Measurements from ENCODE around the gene PDE4D.

DNA sequence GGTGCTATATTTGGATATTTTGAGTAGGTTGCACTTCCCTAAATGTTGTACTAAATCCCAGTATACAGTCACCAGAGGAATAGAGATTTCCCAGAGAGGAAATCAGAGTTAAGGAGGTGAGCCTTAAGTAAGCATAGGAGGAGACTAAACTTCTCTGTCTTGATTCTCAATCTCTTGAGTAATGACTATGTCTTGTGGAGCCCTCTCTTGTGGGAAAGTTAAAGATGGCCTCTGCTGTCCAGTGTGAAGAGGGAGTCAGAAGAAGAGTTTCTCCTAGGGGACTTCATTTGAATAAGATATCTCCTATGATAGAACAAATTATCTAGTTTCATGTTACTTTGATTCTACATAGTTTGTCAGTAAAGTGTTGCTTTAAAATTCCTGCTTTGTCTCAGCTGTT is 502.5 kb downstream of the PDE4D start:
- TF ChIP-seq, protein P1, sequence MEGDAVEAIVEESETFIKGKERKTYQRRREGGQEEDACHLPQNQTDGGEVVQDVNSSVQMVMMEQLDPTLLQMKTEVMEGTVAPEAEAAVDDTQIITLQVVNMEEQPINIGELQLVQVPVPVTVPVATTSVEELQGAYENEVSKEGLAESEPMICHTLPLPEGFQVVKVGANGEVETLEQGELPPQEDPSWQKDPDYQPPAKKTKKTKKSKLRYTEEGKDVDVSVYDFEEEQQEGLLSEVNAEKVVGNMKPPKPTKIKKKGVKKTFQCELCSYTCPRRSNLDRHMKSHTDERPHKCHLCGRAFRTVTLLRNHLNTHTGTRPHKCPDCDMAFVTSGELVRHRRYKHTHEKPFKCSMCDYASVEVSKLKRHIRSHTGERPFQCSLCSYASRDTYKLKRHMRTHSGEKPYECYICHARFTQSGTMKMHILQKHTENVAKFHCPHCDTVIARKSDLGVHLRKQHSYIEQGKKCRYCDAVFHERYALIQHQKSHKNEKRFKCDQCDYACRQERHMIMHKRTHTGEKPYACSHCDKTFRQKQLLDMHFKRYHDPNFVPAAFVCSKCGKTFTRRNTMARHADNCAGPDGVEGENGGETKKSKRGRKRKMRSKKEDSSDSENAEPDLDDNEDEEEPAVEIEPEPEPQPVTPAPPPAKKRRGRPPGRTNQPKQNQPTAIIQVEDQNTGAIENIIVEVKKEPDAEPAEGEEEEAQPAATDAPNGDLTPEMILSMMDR (IDR thresholded peaks at IDR 0.05), result no peak
- TF ChIP-seq POLR2AphosphoS5 (IDR thresholded peaks at IDR 0.05; ENCODE audit: low read depth, low read length), result no peak
